Right hindlimb (tissue), 1 donor: ENCODE results near the gene SLC25A42.

ENCODE experiments used
- DNase-seq: peaks from one replicate; pipeline ENCODE4 v3.0.0-alpha.2; 2018

Gene SLC25A42

GRCh38 chr19:19051478-19052213 is 12.1 kb upstream of the SLC25A42 start:
- no peak for DNase-seq

- no peak for DNase-seq
Observed at GRCh38 chr19:19052921-19053320, 10.9 kb upstream of the SLC25A42 start.

DNA sequence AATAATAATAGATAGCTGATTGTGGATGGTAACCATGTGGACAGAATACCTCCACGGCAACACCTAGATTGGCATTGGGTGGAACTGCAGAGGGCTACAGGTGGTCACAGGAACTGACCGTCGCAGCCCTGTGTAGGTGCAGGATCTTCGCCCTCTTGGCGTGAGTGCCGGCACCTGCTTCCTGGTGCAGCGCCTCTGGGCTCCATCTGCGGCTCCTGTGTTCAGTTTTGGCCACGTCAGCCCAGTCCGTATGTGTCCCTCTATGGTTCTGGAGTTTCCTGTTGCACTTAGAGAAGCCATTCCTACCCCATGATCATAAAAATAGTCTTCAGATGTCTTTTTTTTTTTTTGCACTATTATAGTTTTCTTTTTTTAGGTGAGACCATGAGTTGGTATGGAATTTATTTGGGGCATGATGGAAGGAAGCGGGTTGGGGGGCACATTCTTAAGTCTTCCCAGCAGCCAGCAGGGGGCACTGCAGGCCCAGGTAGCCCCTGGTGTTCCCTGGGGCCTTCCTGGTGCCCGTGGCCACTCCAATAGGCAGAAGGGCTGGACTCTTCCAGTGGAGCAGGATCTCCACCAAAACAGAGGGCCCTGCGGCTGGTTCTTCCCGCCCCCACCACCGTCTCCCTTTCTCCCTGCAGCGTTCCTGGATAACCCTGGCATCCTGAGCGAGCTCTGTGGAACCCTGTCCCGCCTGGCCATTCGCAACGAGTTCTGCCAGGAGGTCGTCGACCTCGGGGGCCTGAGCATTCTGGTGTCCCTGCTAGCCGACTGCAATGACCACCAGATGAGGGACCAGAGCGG is 10.1 kb upstream of the SLC25A42 start:
- no peak for DNase-seq

GRCh38 chr19:19054315-19054938 is 9.4 kb upstream of the SLC25A42 start:
- no peak for DNase-seq

GRCh38 chr19:19054939-19055440 is 8.8 kb upstream of the SLC25A42 start:
- DNase-seq, result no peak

DNA sequence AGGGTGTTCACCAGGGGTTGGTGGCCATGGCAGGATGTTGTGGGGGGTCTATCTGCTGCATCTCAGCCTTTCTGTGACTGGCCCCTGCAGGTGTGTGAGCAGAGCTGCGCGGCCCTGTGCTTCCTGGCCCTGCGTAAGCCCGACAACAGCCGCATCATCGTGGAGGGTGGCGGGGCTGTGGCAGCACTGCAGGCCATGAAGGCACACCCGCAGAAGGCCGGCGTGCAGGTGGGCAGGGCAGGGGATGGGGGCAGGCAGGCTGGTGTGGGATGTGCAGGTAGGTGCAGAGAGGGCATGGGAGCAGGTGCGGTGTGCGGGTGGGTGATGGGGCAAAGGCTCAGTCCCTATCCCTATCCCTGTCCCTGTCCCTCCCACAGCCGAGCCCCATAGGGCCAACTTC is 8.1 kb upstream of the SLC25A42 start:
- DNase-seq, result no peak

DNA sequence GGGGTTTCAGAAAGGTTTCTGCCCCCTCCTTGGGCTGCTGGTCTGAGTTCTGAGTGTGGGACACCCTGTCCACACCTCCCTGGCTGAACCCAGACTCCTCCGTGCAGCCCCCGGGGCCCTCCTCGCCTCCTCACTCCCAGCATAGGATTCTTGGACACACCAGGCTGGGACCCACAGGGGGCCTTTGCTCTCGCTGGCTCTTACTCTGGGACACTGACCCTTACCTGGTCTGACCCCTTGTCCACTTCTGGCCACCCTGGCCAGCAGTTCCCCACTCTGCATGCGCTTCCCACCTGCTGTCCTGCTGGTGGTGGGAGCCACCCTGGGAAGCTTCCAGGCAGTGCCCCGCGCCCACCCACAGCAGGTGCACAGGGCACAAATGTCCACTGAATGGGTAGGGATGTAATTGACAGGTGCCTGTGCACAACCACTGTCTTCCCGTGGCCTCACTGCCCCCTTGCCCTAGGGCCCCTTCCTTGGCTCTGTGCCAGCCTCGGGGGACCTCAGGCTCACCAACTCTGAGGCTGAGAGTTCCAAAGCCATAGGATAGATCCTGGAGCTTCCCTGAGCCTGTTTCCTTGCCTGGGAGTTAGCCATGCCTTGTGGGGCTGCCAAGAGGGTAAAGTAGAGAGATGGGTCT is 7.0 kb upstream of the SLC25A42 start:
- no peak for DNase-seq

- no peak for DNase-seq
Observed at GRCh38 chr19:19057317-19057716, 6.5 kb upstream of the SLC25A42 start.

DNA sequence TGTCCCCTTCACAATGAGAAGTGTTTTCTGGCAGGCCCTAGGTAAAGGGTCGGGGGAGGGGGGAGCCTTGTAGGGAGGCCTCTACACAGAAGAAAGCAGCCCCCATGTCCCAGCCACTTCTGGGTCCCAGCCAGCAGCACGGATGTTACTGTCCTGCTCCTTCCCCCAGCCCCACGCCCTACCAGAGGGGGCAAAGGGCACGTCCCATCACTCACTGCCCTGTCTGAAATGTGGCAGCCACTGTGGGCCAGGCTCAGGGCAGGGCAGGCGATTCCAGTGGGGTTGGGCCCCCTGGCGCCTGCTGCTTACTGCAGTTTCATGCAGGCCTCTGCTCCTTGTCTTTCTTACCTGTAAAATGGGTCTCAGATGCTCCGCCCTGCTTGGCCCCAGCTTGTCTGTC is 6.1 kb upstream of the SLC25A42 start:
- DNase-seq, result no peak

- DNase-seq, result no peak
Observed at GRCh38 chr19:19059018-19059836, 4.6 kb upstream of the SLC25A42 start.

- DNase-seq, result no peak
Observed at GRCh38 chr19:19059837-19060611, 3.8 kb upstream of the SLC25A42 start.

DNA sequence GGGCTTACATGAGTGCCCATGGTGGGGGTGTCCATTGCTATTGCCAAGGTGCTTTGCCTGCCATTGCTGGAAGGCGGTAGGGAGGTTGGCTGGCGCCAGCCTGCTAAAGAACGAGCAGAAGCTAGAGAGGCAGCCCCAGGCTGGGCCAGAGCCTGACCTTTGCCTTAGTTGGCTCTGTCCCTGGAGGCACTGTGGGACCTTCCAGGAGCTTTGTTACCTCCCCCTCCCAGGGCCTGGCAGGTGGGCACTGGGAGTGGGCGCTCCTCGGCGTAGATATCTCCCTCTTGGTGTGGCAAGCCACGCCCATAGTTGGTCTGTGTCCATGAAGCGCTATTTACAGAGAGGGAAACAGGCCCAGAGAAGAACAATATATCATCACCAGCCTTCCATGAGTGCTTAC is 2.3 kb upstream of the SLC25A42 start:
- no peak for DNase-seq

DNA sequence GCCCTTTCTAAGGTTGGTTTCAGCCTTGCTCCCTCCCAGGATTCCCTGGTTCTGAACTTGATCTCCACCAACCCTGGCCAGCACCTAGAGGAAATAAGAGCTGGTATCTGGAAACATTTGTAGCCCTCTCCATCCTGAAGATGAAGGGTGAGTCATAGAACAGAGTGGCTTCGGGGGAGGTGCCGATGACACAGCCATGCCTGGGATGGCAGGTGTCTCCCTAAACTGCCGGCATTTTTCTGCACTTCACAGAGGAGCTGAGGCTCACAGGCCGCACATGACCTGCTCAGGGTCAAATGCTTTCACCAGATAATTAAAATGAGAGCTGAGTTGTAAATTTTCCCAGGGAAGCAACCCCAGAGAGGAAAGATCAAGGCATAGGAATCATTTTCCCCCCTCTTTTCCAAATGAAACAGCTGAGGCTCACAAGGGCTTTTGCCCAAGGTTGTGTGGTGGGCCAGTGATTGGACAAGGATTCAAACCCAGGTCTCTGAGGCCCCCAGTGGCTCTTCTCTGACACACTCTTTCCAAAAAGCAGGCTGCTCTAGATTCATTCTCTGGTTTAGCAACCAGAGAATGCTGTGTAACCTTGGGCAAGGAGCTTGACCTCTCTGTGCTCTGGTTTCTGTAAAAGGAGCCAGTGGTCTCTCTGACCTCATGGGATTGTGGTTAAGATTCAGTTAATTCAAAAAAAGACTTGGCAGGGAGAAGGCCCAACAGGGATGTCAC is 1.2 kb upstream of the SLC25A42 start:
- DNase-seq, result no peak

DNA sequence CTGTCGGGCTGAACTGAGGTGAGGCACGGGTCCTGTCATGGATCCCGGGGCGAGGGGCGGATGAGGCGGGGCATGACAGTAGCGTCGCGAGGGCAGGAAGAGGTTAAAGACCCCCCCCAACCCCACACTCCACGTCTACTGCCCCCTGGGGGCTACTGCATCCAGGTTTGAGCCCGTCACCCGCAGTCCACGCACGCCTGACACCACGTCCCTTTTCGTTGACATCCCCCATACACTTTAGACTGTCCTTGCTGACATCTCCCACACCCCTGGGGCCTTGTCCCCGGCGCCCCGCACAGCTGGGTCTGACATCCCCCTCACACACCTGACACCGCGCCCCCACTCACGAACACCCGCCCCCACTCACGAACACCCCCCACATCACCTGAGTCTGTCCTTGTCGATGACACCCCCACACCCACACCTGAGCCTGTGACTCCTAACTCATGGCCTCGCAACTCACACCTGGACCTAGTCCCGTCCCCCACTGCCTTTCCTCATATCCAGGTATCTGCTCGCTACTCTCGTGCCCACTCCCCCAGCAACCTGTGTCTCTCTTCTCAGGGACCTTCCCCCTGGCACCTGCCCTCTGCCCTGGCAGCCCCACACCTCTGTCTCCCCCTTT is 416 bp downstream of the SLC25A42 start:
- DNase-seq, result no peak

DNA sequence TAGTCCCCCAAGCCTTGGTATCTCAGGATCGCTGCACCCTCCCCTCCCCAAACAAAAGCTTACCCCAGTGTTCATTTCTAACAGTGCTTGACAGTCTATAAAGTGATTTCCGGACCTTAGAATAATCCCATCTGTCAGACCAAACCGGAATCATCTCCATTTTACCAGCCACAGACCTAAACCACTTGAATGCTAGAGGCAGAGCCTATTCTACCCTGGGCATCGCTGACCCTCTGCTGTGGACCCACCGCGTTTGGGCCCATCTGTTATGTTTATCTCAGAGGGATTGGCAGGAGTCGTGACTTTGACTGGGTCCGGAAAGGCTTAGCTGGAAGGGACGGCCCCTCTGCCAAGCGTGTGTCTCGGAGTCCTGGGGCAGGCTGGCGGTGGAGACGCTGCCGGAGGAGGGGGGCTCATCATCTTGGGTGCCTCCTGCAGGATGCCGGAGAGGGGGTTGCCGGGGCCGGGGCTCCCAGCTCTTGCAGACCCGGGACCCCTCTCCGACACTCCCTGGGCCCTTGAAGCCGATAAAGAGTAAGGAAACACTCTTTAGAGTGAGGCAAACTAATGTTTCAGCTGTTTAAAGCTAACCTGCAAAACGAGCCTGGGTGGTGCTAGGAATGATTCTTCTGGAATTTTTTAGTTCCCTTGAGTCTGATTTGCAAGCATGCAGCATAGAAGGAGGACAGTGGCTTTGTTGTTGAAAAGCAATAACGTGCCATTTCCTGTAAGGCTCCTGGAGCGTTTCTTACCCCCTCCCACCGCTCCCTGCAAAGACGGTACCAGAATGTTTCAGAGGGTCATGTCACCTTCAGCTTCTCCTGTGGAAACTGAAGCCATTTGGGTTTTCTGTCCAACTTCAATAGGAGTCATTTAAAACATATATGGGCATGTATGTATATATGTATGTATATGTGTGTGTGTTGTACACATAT is 1.3 kb downstream of the SLC25A42 start:
- no peak for DNase-seq

DNA sequence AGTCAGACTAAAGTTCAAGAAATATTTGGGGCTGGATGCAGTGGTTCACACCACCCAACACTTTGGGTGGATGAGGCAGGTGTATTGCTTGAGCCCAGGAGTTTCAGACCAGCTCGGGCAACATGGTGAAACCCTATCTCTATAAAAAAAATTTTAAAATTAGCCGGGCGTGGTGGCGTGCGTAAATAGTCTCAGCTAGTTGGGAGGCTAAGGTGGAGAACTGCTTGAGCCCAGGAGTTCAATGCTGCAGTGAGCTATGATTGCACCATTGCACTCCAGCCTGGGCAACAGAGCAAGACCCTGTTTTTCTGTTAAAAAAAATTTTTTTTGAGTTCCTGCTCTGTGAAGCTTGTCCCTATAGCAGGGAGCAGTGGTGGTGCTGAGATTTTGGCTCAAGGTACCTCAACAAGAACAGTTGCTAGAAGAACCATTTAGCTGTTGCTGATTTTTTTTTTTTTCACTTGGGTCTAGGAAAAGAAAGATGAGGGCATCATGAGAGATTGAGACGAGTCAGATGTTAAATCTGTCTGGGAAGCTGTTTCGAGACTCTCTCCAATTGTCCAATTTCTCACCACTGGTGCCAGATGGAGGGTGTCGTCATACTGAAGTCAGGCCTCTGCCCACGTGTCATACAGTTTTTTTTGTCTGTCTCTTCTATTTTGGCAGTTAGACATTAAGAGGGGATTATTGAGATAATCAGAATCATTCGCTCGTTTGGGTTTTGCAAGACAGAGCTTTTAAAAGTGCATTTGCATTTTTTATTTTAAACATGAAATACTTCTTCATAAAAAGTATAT is 3.7 kb downstream of the SLC25A42 start:
- no peak for DNase-seq

GRCh38 chr19:19068659-19069654 is 5.2 kb downstream of the SLC25A42 start:
- DNase-seq, result no peak
